H1 (cell line): ENCODE results near the gene PRSS23. TPM values are rescaled to one million over a fixed set of nuclear protein-coding genes. Genes with fewer than 3 reads are reported as not detected.

ENCODE experiments used
- CTCF ChIA-PET: fragments of 300-600 bp; sonication (Branson Sonifier 250); formaldehyde crosslinking; loops from one replicate; lab custom pipeline; 2021; ENCODE audit not compliant: partially characterized antibody; lab: Charles Lee
- POLR2A ChIA-PET: fragments of 300-600 bp; sonication (Branson Sonifier 250); formaldehyde crosslinking; loops from one replicate; lab custom pipeline; 2021; ENCODE audit warnings: inconsistent platforms; ENCODE audit not compliant: partially characterized antibody; lab: Charles Lee
- DNase-seq, 2 experiments: peaks; one replicate each; pipeline versions ENCODE4 v3.0.0 to v3.0.0-alpha.2; 2010 to 2022; ENCODE audit warnings: low spot score in 2 of 2, low read depth in 1 of 2, mixed read lengths in 1 of 2
- FAIRE-seq: peaks from 2 replicates; lab custom pipeline; 2011; peaks lifted over from hg19 to GRCh38; lab: Jason Lieb, UNC
- H2AFZ ChIP-seq: 2 replicates; pipeline ENCODE4 v1.8.1; 2012; ENCODE audit warnings: low read length, inconsistent platforms
- H2AK5ac ChIP-seq: 2 replicates; pipeline ENCODE4 v1.6.1; 2013; ENCODE audit warnings: low read depth, low read length
- H2BK120ac ChIP-seq: replicated peaks from 2 replicates; pipeline ENCODE3; 2013; ENCODE audit warnings: low read depth, low read length, inconsistent platforms
- H2BK12ac ChIP-seq: 2 replicates; pipeline ENCODE4 v1.6.1; 2013; ENCODE audit warnings: low read depth, low read length
- H2BK15ac ChIP-seq: 2 replicates; pipeline ENCODE4 v1.6.1; 2013; ENCODE audit warnings: low read length
- H2BK20ac ChIP-seq: 2 replicates; pipeline ENCODE4 v1.6.1; 2013; ENCODE audit warnings: low read length
- H2BK5ac ChIP-seq: 2 replicates; pipeline ENCODE4 v1.6.1; 2013; ENCODE audit warnings: low read depth, low read length
- H3K14ac ChIP-seq: 2 replicates; pipeline ENCODE4 v1.6.1; 2013; ENCODE audit warnings: inconsistent platforms; ENCODE audit not compliant: insufficient read length
- H3K18ac ChIP-seq: 2 replicates; pipeline ENCODE4 v1.6.1; 2013; ENCODE audit warnings: low read length; ENCODE audit errors: extremely low read depth
- H3K23ac ChIP-seq: 2 replicates; pipeline ENCODE4 v1.6.1; 2013; ENCODE audit warnings: inconsistent platforms; ENCODE audit not compliant: insufficient read length
- H3K23me2 ChIP-seq: 2 replicates; pipeline ENCODE4 v1.6.1; 2013; ENCODE audit warnings: low read depth, low read length
- H3K27ac ChIP-seq: 2 replicates; pipeline ENCODE4 v1.6.1; 2011; ENCODE audit warnings: low read depth, low read length, inconsistent platforms
- H3K27me3 ChIP-seq, 4 experiments: replicated peaks in 1 of 4; 1 replicate in 1 of 4; 2 replicates in 3 of 4; pipeline versions ENCODE4 v1.6.1 to v1.8.1; 2011 to 2013; ENCODE audit warnings: low read length in 3 of 4, mild to moderate bottlenecking in 3 of 4, inconsistent platforms in 2 of 4, mixed read lengths in 2 of 4, moderate library complexity in 1 of 4; ENCODE audit not compliant: control insufficient read depth in 3 of 4, insufficient read depth in 3 of 4; ENCODE audit errors: extremely low read depth in 1 of 4
- H3K36me3 ChIP-seq, 4 experiments: 2 replicates each; pipeline versions ENCODE4 v1.6.1 to v1.8.1; 2011 to 2013; ENCODE audit warnings: mild to moderate bottlenecking in 4 of 4, low read length in 3 of 4, moderate library complexity in 2 of 4, control low read depth in 1 of 4, inconsistent platforms in 1 of 4; ENCODE audit not compliant: insufficient read depth in 4 of 4, control insufficient read depth in 2 of 4
- H3K4ac ChIP-seq: replicated peaks from 2 replicates; pipeline ENCODE3; 2013; ENCODE audit warnings: low read length, low read depth, mixed read lengths, inconsistent platforms; ENCODE audit not compliant: insufficient read length
- H3K4me1 ChIP-seq, 4 experiments: replicated peaks in 1 of 4; 1 replicate in 1 of 4; 2 replicates in 3 of 4; pipeline versions ENCODE4 v1.6.1 to v1.8.1; 2011 to 2013; ENCODE audit warnings: low read length in 3 of 4, inconsistent platforms in 2 of 4, mixed read lengths in 1 of 4; ENCODE audit not compliant: insufficient read depth in 4 of 4, control insufficient read depth in 3 of 4
- H3K4me2 ChIP-seq, 2 experiments: 2 replicates each; pipeline versions ENCODE4 v1.6.1 to v1.8.1; 2011 to 2013; ENCODE audit warnings: low read depth in 2 of 2, low read length in 2 of 2, control low read depth in 1 of 2, inconsistent platforms in 1 of 2, mild to moderate bottlenecking in 1 of 2; ENCODE audit not compliant: insufficient read depth in 1 of 2
- H3K4me3 ChIP-seq, 4 experiments: fragments of 200-600, 300-600 bp in 1 of 4; sonication (generic), shearing (Covaris generic), sonication (Bioruptor Twin) in 1 of 4; 2 replicates each; pipeline versions ENCODE4 v1.5.1 to v1.8.1; 2011 to 2016; ENCODE audit warnings: low read length in 4 of 4, low read depth in 3 of 4, control low read depth in 2 of 4, inconsistent platforms in 2 of 4, mild to moderate bottlenecking in 2 of 4, mixed read lengths in 1 of 4, moderate library complexity in 1 of 4; ENCODE audit not compliant: insufficient read depth in 2 of 4; ENCODE audit errors: extremely low read depth in 1 of 4
- H3K56ac ChIP-seq: replicated peaks from 2 replicates; pipeline ENCODE3; 2013; ENCODE audit warnings: low read depth, mild to moderate bottlenecking, mixed read lengths, low read length, inconsistent platforms; ENCODE audit not compliant: insufficient read length
- H3K79me1 ChIP-seq: 2 replicates; pipeline ENCODE4 v1.6.1; 2013; ENCODE audit warnings: low read depth, low read length, control low read depth
- H3K79me2 ChIP-seq, 2 experiments: 2 replicates each; pipeline versions ENCODE4 v1.6.1 to v1.8.1; 2012 to 2013; ENCODE audit warnings: low read length in 2 of 2, mild to moderate bottlenecking in 2 of 2, inconsistent platforms in 1 of 2; ENCODE audit not compliant: insufficient read depth in 2 of 2, control insufficient read depth in 1 of 2
- H3K9ac ChIP-seq, 4 experiments: replicated peaks in 1 of 4; 1 replicate in 1 of 4; 2 replicates in 3 of 4; pipeline versions ENCODE4 v1.6.1 to v1.8.1; 2011 to 2013; ENCODE audit warnings: low read depth in 3 of 4, low read length in 3 of 4, control low read depth in 2 of 4, mild to moderate bottlenecking in 2 of 4, moderate library complexity in 2 of 4, inconsistent platforms in 1 of 4; ENCODE audit errors: extremely low read depth in 1 of 4
- H3K9me3 ChIP-seq, 2 experiments: 2 replicates each; pipeline versions ENCODE4 v1.6.1 to v1.8.1; 2012 to 2013; ENCODE audit warnings: mild to moderate bottlenecking in 2 of 2, moderate library complexity in 2 of 2, control low read depth in 1 of 2, inconsistent platforms in 1 of 2, low read depth in 1 of 2, low read length in 1 of 2, mixed read lengths in 1 of 2; ENCODE audit not compliant: insufficient read depth in 2 of 2
- H4K20me1 ChIP-seq, 2 experiments: replicated peaks in 1 of 2; 2 replicates each; pipeline versions ENCODE3 to v1.8.1; 2011 to 2013; ENCODE audit warnings: inconsistent platforms in 2 of 2, low read length in 2 of 2, mild to moderate bottlenecking in 1 of 2; ENCODE audit not compliant: insufficient read depth in 2 of 2, control insufficient read depth in 1 of 2
- H4K5ac ChIP-seq: 2 replicates; pipeline ENCODE4 v1.6.1; 2013; ENCODE audit warnings: low read length, low read depth, mixed read lengths, inconsistent platforms; ENCODE audit not compliant: insufficient read length
- H4K8ac ChIP-seq: 2 replicates; pipeline ENCODE4 v1.8.0; 2013; ENCODE audit warnings: mild to moderate bottlenecking, moderate library complexity, low read length, inconsistent platforms; ENCODE audit not compliant: insufficient read depth; ENCODE audit errors: extremely low read depth
- H4K91ac ChIP-seq: replicated peaks from 2 replicates; pipeline ENCODE3; 2013; ENCODE audit warnings: low read length, mixed read lengths, inconsistent platforms; ENCODE audit not compliant: insufficient read length
- BACH1 ChIP-seq: IDR thresholded peaks from 2 replicates; pipeline ENCODE4 v1.6.1; 2012; ENCODE audit warnings: low read length, improper control_type of control experiment
- CHD1 ChIP-seq: IDR thresholded peaks from 2 replicates; pipeline ENCODE4 v1.6.1; 2012; ENCODE audit warnings: low read depth, low read length, improper control_type of control experiment
- CHD2 ChIP-seq: IDR thresholded peaks from 2 replicates; pipeline ENCODE4 v1.6.1; 2012; ENCODE audit warnings: low read length, improper control_type of control experiment
- EGR1 ChIP-seq: IDR thresholded peaks from 2 replicates; pipeline ENCODE4 v1.6.1; 2011; ENCODE audit warnings: low read depth, low read length, borderline replicate concordance
- EP300 ChIP-seq, 2 experiments: IDR thresholded peaks; 1 replicate in 1 of 2; 2 replicates in 1 of 2; pipeline ENCODE4 v1.6.1; 2011 to 2012; ENCODE audit warnings: low read depth in 2 of 2, low read length in 2 of 2, mild to moderate bottlenecking in 2 of 2, borderline replicate concordance in 1 of 2, inconsistent platforms in 1 of 2, moderate library complexity in 1 of 2
- GABPA ChIP-seq: IDR thresholded peaks from 2 replicates; pipeline ENCODE4 v1.6.1; 2011; ENCODE audit warnings: mild to moderate bottlenecking, low read length, moderate library complexity, borderline replicate concordance; ENCODE audit not compliant: insufficient read depth
- KDM1A ChIP-seq: fragments of 200-600, 300-600 bp; sonication (generic); IDR thresholded peaks from 2 replicates; pipeline ENCODE4 v1.7.1; 2016; ENCODE audit warnings: mild to moderate bottlenecking, low read length, borderline replicate concordance
- MAFK ChIP-seq: IDR thresholded peaks from 2 replicates; pipeline ENCODE4 v1.6.1; 2012; ENCODE audit warnings: low read depth, mild to moderate bottlenecking, improper control_type of control experiment, low read length
- POLR2AphosphoS5 ChIP-seq: IDR thresholded peaks from 2 replicates; pipeline ENCODE4 v1.6.1; 2011; ENCODE audit warnings: low read depth, low read length
- SRF ChIP-seq: IDR thresholded peaks from 2 replicates; pipeline ENCODE4 v1.6.1; 2011; ENCODE audit warnings: mild to moderate bottlenecking, low read depth, low read length, moderate library complexity
- polyA plus RNA-seq, 7 experiments: library from polyadenylated mRNA; depleted of rRNA in 3 of 7; stranded (reverse) in 5 of 7; unstranded in 2 of 7; fragments of >200 nt in 5 of 7; fragments of 200-250 nt in 2 of 7; gene quantifications; 1 replicate in 5 of 7; 2 replicates in 1 of 7; 4 replicates in 1 of 7; pipeline versions ENCODE4 v1.2.1 to v1.2.3, GENCODE V29; 2011 to 2013; ENCODE audit warnings: missing spikeins in 2 of 7, mixed read lengths in 2 of 7
- total RNA-seq: library from RNA; stranded (reverse); fragmentation: NEBNext Ultra II Directional; extraction: Animal tissue kit (Norgen Biotek cat#: 25700); gene quantifications from 2 replicates; pipeline ENCODE4 v1.2.1, GENCODE V29; 2021
- TF ChIP-seq, protein P1 (sequence below): IDR thresholded peaks from 2 replicates; pipeline ENCODE4 v1.6.1; 2012; ENCODE audit warnings: inconsistent platforms

PRSS23 gene
- total and polyA plus RNA-seq, 2 of the 8 experiments (the other 6 are each of a cell fraction or from before 2014, with no cell fraction given) = 4.4 to 5.6 TPM

- Histone ChIP-seq H4K20me1 (no peaks in the 10 kb centered on the region), H3K4me2 (no peak overlapping the region), H4K91ac (no peak overlapping the region), H3K9ac (no peak overlapping the region), H2AK5ac (no peak overlapping the region), H3K4me3 (no peak overlapping the region), H2BK12ac (no peak overlapping the region), H3K14ac (no peak overlapping the region), H3K23ac (no peak overlapping the region), H3K27me3 (no peaks in the 10 kb centered on the region), H3K23me2 (no peaks in the 10 kb centered on the region), H3K36me3 (no peaks in the 10 kb centered on the region), H4K8ac (no peak overlapping the region), H3K9me3 (no peaks in the 10 kb centered on the region), H3K79me1 (no peaks in the 10 kb centered on the region), H3K56ac (no peak overlapping the region), H2BK5ac (no peak overlapping the region), H2BK120ac (no peak overlapping the region), H2AFZ (no peak overlapping the region), H3K18ac (no peak overlapping the region), H3K4ac (no peak overlapping the region), H3K4me1 (no peaks in the 10 kb centered on the region), H2BK20ac (no peak overlapping the region), H2BK15ac (no peak overlapping the region), H4K5ac (no peak overlapping the region), H3K27ac (no peak overlapping the region), H3K79me2 (no peaks in the 10 kb centered on the region)
- ChIA-PET CTCF (interaction anchor here (0.6 to 1.8 kb wide), 5 partner anchors 9 to 147 kb away, joined by 3 to 4 read pairs (median 3); no protein-coding TSS in a partner anchor), POLR2A (no interaction called here)
- no peak for FAIRE-seq
- no peak for DNase-seq
- TF ChIP-seq SRF (no peak), POLR2AphosphoS5 (no peak), CHD1 (no peak), GABPA (no peak), BACH1 (no peak), CHD2 (no peak), EP300 (IDR thresholded peaks at IDR 0.05; ENCODE audit: borderline replicate concordance in 1 of 2, low read depth in 2 of 2, low read length in 2 of 2) (no peak), EGR1 (no peak), KDM1A (no peak), MAFK (no peak)
- TF ChIP-seq, protein P1, sequence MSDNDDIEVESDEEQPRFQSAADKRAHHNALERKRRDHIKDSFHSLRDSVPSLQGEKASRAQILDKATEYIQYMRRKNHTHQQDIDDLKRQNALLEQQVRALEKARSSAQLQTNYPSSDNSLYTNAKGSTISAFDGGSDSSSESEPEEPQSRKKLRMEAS = no peak
Measured at GRCh38 chr11:86755146-86755545, 45.2 kb upstream of the PRSS23 start.
